ENCODE data around the gene MRTFA.

DNA sequence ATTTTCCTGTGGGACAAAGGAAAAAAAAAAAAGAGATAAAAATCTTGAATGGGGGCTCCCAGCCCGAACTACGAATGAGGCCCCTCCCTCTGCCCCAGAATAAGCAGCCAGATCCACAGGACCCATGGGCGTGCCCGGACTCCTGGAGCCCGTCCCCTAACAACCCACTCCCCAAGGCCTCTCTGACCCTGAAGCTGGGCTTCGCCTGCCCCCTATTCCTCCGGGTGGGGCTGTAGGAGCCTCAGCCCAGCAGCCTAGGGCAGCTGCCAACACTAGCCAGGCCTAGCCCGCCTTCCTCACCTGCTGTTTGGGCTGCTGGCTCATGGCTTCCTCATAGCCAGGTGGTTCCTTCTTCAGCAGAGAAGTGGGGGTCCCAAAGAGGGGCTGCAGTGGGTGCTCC is 219.5 kb downstream of the MRTFA start:
- TF ChIP-seq EZH2 (IDR thresholded peaks at IDR 0.05; ENCODE audit: borderline replicate concordance, low read length) (no peak), CTCF (conservative IDR thresholded peaks at IDR 0.05 in 1 of 2, IDR thresholded peaks at IDR 0.05 in 1 of 2; ENCODE audit: extremely low read depth in 1 of 2, insufficient read depth in 1 of 2, low read depth in 1 of 2, low read length in 2 of 2) (no peak)
